ENCODE results near the gene SUB1.

Gene SUB1

GRCh38 chr5:32581010-32581785, 4.2 kb upstream of the SUB1 start:
- TF ChIP-seq EP300 (IDR thresholded peaks at IDR 0.05; ENCODE audit: borderline replicate concordance) (no peak), REST (IDR thresholded peaks at IDR 0.05; ENCODE audit: low read depth) (no peak), TCF12 (IDR thresholded peaks at IDR 0.05; ENCODE audit: low read depth) (no peak), RAD21 (IDR thresholded peaks at IDR 0.05; ENCODE audit: low read depth) (no peak), EGR1 (IDR thresholded peaks at IDR 0.05) (no peak)

DNA sequence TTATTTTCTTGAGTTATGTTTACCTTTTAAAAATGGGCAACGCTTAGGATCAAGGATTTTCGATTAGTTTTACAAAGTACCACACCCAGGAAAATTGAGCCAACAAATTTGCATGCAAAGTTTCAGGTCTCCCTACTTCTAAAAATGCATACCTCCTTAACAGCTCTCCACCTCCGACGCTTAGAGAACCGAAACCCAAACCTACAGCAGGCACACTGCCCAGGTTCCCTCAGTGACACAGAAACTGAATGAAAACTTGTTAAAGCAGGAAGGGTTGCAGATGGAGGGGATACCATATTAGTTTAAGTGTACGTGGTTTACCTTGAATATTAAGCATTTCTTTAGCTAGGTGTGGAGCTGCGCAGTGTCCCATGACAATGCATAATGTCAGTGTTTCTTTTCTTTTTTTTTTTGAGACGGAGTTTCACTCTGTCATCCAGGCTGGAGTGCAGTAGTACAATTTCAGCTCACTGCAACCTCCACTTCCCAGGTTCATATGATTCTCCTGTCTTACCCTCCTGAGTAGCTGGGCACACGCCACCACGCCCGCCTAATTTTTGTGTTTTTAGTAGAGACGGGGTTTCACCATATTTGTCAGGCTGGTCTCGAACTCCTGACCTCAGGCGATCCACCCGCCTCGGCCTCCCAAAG, 1.6 kb upstream of the SUB1 start:
- TF ChIP-seq EGR1 (IDR thresholded peaks at IDR 0.05) (no peak), TCF12 (IDR thresholded peaks at IDR 0.05; ENCODE audit: low read depth) (no peak), ZBTB7A (IDR thresholded peaks at IDR 0.05; ENCODE audit: low read depth) (no peak), TAF1 (IDR thresholded peaks at IDR 0.05; ENCODE audit: low read depth) (no peak), NFIC (IDR thresholded peaks at IDR 0.05) (no peak), FOXM1 (IDR thresholded peaks at IDR 0.05; ENCODE audit: borderline replicate concordance, low read depth) (no peak), CEBPB (IDR thresholded peaks at IDR 0.05) (no peak), EP300 (IDR thresholded peaks at IDR 0.05; ENCODE audit: borderline replicate concordance) (no peak), MAX (IDR thresholded peaks at IDR 0.05) (no peak), REST (IDR thresholded peaks at IDR 0.05; ENCODE audit: low read depth) (no peak), YY1 (IDR thresholded peaks at IDR 0.05; ENCODE audit: low read depth) (no peak), TEAD4 (IDR thresholded peaks at IDR 0.05) (no peak), CREB1 (IDR thresholded peaks at IDR 0.05; ENCODE audit: low read depth) (no peak)

DNA sequence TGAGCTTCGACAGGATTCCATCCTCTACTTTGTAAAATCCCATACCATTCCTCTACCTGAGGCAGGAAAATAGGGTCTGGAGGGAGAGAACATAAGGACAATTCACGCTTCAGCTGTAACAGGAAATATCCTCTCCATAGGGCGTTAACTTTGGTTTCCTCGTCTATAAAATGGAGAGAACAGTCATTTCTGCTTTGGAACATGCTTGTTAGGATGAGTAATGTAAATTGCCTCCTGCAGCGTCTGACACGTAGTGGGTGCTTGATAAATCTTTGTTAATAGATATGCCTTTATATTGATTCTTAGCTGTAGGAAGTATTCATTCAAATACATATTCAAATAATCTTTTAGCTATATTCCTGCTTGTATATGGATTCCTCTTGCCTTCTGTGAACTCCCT, 711 bp upstream of the SUB1 start:
- TF ChIP-seq MAX (IDR thresholded peaks at IDR 0.05) (no peak), FOXM1 (IDR thresholded peaks at IDR 0.05; ENCODE audit: borderline replicate concordance, low read depth) (no peak), TCF12 (IDR thresholded peaks at IDR 0.05; ENCODE audit: low read depth) (no peak), TAF1 (IDR thresholded peaks at IDR 0.05; ENCODE audit: low read depth) (no peak), RAD21 (IDR thresholded peaks at IDR 0.05; ENCODE audit: low read depth) (no peak), NFIC (IDR thresholded peaks at IDR 0.05) (no peak), CREB1 (IDR thresholded peaks at IDR 0.05; ENCODE audit: low read depth) (no peak), EGR1 (IDR thresholded peaks at IDR 0.05) (no peak), ZBTB7A (IDR thresholded peaks at IDR 0.05; ENCODE audit: low read depth) (no peak), YY1 (IDR thresholded peaks at IDR 0.05; ENCODE audit: low read depth) (no peak), CEBPB (IDR thresholded peaks at IDR 0.05) (no peak), USF1 (IDR thresholded peaks at IDR 0.05) (no peak), EP300 (IDR thresholded peaks at IDR 0.05; ENCODE audit: borderline replicate concordance) (no peak), REST (IDR thresholded peaks at IDR 0.05; ENCODE audit: low read depth) (no peak), TEAD4 (IDR thresholded peaks at IDR 0.05) (no peak)

- no peak for TF ChIP-seq USF1 (IDR thresholded peaks at IDR 0.05)
- TF ChIP-seq YY1 (IDR thresholded peaks at IDR 0.05; ENCODE audit: low read depth): no peak
- TF ChIP-seq RAD21 (IDR thresholded peaks at IDR 0.05; ENCODE audit: low read depth): no peak
These were observed 273 bp upstream of the SUB1 start for GRCh38 chr5:32585122-32585445.
